GM19372 (cell line): ENCODE data around the gene TTC8.
"Not testable (repeated sequence)": the region's sequence is repeated elsewhere in the genome, so short reads cannot be mapped to it uniquely, and the experiment has no call there.

Experiments used
- ATAC-seq: cut with Tn5 transposase; IDR thresholded peaks from one replicate; pipeline ENCODE4 v1.9.1; 2021; ENCODE audit warnings: mild to moderate bottlenecking, low read depth, moderate library complexity; ENCODE audit not compliant: unreplicated experiment

TTC8 gene

GRCh38 chr14:88821888-88822287, 2.6 kb upstream of the TTC8 start:
- no peak for ATAC-seq

DNA sequence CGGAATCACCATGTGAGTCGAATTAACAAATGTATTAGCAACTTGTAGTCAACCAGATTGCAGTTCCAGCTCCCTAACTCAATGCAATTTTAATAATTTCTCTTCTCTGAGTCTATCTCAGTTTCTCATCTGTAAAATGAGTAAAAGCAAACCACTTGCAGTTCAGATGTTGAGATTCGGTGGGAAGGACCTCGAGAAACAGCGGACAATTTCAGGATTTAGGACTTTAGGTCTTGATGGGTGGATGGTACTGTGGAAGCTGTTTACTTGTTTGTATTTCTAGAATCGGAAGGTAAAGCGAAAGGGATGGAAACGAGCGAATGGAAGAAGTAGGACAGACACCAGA, 510 bp upstream of the TTC8 start:
- ATAC-seq, result peak; percentile 9

DNA sequence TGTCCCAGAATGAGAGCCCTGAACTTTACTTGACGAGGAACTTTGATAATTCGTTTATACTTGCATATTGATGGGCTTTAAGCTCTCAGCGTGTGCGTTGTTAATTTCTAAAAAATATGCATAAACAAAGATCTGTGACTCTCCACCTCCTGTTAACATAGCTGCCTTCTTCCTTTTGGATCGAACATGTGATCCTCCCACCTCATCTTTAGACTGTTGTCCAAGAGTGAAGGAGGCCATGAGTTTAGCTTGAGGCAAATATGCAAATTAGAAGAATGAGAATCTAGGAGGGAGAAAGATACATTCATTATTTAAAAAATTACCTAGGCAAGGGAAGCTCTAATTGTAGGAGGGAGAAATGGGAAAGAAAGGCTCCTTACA, 617 bp downstream of the TTC8 start:
- no peak for ATAC-seq

- no peak for ATAC-seq
These were observed 1.1 kb downstream of the TTC8 start for GRCh38 chr14:88825503-88825902.

GRCh38 chr14:88829188-88829587, 4.7 kb downstream of the TTC8 start:
- no peak for ATAC-seq

- ATAC-seq, result no peak
These were observed 5.3 kb downstream of the TTC8 start for GRCh38 chr14:88829685-88830302.

- no peak for ATAC-seq
These were observed 6.8 kb downstream of the TTC8 start for GRCh38 chr14:88831284-88831683.

- no peak for ATAC-seq
These were observed 10.5 kb downstream of the TTC8 start for GRCh38 chr14:88834883-88835431.

DNA sequence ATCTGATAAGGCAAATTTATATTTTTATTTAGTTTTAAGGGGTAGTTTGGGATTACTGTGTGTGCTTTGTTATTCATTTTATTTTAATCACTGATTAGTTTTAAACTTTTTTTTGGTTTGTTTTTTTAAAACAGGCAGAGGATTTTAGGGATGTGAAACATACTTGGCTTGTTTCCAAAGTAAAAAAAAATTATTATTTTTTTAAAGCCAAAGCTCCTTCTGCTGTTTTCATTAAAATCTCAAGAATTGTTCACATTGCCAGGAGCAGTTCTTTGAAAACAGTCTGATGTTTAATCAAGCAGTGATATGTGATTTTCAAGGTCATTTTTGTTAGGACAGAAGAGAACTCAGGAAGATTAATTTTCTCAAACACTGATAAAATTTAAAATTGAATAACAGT, 11.2 kb downstream of the TTC8 start:
- no peak for ATAC-seq

- no peak for ATAC-seq
These were observed 13.0 kb downstream of the TTC8 start for GRCh38 chr14:88837495-88837894.

GRCh38 chr14:88838015-88838414, 13.6 kb downstream of the TTC8 start:
- no peak for ATAC-seq

DNA sequence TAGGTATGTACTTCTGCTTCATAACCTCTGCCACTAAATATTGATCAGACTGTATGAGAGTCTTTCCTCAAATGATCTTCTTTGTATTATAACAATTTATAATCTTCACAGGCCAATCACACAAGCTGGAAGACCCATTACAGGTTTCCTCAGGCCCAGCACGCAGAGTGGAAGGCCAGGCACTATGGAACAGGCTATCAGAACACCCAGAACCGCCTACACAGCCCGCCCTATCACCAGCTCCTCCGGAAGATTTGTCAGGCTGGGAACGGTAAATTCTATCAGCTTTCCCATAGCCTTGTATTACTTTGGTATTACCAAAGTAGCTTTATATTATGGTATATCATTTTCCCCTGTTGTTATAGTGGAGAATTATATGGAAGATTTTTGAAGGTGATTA, 16.5 kb downstream of the TTC8 start:
- no peak for ATAC-seq

DNA sequence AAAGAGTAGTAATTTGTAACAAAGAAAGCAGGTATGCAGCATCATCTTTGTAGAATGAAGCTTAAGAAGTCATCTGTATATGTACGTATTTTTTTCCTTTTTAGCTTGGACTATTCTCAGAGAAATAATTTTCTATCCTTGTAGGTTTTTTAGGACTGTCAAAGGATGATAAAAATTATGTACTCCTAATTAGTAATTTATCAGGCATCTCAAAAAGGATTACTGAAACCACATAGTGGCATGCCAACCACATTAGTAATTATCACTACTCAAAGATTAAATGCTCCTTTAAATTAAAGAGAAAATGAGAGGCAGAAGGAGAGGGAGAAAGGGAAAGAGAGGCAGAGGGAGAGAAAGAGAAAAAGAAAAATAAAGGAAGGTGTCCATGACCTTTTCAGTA, 17.3 kb downstream of the TTC8 start:
- no peak for ATAC-seq

- ATAC-seq, result no peak
These were observed 18.0 kb downstream of the TTC8 start for GRCh38 chr14:88842414-88842813.

- no peak for ATAC-seq
These were observed 20.6 kb downstream of the TTC8 start for GRCh38 chr14:88844980-88845491.

DNA sequence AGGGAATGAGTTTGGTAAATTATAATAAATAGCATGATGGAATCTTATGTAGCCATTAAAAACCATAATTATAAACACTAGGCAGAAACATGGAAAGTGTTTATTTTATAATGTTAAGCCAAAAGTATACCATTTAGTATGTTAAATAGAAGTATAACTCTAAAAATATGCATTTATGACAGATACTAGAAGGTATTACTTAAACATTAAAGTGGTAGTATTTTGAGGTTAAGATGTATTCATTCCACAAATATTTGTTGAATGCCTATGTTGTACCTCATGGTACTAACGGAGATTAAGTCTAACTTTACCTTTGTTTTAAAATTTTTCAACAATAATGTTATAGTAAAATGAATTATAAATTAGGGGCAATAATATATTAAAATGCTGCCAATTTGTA, 24.1 kb downstream of the TTC8 start:
- ATAC-seq, result no peak

DNA sequence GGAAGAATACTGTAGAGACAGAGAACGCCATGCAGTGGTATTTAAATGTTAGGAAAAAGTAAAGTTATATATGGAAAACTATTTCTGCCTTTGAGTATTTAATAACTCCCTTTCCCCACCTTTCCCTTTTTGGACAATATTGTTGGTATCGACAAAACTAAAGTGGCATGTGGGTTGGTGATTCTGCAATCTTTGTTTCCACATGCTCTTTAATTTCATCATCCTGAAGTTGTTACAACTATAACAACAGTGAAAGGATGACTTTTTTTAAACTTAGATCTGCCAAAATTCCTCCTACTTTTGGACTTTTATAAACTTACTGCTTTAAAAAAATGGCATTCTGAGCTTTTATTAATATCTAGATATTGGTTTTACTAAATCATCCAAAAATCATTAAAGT, 25.3 kb downstream of the TTC8 start:
- no peak for ATAC-seq

DNA sequence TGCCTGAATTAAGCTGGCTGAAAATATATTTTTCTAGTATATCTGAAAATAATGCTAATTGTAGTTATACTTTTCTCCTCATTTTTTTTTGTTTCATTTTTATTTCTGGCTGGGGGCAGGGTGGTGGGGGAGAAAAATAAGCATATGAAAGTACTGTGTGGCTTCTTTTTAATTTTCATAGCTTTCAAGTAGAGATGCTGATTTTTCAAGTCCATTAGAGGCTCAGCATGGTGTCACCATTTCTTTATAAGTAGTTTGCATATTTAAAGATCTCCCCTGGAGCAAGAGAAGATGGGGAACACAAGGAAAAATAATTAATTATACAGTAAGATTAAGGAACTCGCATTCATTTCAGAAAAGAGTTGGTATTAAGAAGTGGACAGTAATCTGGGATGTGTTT, 27.1 kb downstream of the TTC8 start:
- ATAC-seq, result no peak

DNA sequence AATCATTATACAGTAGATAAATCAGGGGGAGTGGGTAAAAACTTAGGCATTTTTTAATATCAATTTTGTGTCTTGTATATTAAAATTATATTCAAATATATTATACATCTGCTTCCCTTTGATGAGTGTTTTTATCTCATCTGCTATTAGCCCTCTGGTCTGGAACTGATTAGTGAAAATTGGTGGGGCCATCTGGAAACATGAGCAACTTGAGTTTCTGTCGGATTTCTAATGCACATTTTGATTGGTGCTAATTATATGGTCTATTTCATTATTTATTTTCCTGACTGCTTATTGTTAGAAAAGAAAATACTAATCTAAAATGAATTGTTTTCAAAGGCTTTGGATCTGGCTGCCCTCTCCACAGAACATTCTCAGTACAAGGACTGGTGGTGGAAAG, 28.2 kb downstream of the TTC8 start:
- ATAC-seq, result no peak

DNA sequence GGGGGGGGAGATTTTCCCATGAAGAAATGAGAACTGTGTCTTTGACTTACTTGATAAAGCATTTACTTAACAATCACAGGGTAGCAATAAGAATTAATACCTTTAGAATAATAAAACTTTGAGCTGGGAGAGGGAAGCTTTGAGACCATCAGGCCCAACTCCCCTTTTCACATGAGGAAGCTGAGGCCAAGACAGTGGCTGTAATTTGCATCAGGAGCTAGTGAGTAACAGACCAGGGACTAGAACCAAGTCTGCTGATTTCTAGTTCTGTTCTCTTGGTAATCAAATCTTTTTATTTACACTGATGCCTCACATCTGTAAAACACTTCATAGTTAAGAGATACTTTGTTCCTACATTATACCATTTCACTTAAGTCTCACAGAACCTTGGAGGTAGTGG, 28.7 kb downstream of the TTC8 start:
- no peak for ATAC-seq

- ATAC-seq, result no peak
These were observed 32.4 kb downstream of the TTC8 start for GRCh38 chr14:88856786-88857366.

GRCh38 chr14:88857861-88858260, 33.4 kb downstream of the TTC8 start:
- not testable (repeated sequence) for ATAC-seq
